GM12873 (cell line): ENCODE data around the gene HMOX1.

Experiments
- TF ChIP-seq, protein P1 (sequence below): IDR thresholded peaks from 2 replicates; pipeline ENCODE4 v1.5.1; 2012; ENCODE audit warnings: low read depth, mild to moderate bottlenecking, moderate library complexity, low read length, control low read depth; ENCODE audit not compliant: insufficient read depth; ENCODE audit errors: missing control alignments

Gene HMOX1

DNA sequence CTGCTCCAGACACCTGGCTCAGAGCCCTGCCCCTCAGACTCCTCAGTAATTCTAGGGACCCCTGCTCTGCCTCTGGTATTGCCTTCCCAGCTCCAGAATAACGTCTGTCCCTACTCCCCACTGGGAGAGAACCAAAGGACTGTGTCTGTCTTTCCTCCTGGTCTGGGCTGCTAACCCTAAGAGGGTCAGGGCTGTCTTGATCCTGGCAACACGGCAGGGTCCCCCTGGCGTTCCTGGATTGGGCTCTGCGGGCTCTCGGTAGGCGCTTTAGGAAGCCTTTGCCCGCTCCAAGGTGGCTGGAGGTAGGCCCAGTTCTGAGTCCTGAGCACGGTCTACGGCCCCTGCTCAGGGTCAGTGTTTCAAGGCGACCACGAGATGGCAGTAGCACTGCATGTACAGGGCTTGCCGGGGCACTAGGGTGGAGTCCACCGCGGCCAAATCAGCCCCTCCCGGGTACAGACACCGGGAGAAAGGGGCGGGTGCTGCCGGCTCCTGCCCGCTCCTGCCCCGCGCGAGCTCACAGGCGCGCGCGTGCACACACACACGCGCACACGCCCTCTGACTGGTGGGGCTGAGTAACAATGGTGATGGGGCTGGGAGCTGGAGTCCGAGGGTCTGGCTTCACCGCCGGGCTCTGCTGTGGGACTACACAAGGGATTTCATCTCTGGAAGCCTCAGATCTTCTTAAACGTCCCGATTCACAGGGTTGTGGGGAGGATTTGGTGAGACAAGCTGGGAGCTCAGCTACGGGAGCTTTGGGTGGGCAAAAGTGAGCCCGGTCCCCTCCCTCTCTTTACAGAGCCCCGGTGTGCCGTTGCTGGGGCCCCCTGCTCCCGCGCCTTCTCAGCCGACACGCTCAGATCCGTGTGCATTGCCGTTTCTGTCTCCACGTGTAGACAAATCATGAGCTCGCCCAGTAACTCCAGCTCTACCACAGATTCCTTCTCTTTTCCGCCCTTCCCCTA lies 30.1 kb upstream of the HMOX1 start:
- TF ChIP-seq, protein P1, sequence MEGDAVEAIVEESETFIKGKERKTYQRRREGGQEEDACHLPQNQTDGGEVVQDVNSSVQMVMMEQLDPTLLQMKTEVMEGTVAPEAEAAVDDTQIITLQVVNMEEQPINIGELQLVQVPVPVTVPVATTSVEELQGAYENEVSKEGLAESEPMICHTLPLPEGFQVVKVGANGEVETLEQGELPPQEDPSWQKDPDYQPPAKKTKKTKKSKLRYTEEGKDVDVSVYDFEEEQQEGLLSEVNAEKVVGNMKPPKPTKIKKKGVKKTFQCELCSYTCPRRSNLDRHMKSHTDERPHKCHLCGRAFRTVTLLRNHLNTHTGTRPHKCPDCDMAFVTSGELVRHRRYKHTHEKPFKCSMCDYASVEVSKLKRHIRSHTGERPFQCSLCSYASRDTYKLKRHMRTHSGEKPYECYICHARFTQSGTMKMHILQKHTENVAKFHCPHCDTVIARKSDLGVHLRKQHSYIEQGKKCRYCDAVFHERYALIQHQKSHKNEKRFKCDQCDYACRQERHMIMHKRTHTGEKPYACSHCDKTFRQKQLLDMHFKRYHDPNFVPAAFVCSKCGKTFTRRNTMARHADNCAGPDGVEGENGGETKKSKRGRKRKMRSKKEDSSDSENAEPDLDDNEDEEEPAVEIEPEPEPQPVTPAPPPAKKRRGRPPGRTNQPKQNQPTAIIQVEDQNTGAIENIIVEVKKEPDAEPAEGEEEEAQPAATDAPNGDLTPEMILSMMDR: peak; percentile 87

DNA sequence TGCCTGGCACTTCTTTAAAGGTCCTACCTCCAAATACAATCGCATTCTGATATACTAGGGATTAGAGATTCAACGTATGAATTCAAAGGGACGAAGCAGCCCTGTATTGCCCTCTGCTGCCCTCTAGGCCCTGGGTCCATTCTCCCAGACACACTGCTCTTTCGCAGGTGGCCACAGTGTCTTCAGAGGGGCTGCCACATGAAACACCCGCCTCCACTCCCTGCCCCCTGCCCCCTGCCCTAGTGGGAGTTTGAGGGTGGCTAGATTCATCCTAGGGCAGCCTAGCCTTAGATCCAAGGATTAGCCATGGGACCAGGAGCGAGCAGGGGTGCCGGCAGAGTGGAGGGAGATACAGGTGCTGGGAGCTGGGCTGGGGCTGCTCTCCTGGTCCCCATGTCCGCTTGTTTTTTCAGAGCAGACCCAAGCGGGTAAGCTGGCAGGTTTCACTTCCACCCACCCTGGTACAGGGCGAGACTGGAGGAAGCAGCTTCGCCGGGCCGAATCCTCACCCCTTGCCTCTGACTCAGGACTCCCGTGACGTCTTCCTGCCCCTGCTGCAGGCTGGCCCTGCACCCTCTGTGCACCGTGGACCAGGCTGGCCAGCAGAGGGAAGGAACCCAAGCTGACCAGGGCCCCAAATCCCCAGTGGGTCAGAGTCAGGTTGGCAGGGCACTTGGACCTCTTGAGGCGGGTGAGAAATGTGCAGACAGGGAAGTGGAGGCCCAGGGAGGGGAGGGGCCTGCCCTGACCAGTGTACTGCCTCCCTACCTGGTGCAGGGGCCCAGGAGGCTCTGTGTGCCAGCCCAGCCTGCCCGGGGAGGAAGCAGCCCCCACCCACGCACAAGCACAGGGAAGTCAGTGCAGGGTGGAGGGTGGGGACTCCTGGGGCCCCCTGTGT lies 28.4 kb upstream of the HMOX1 start:
- TF ChIP-seq, protein P1: peak; percentile 57

DNA sequence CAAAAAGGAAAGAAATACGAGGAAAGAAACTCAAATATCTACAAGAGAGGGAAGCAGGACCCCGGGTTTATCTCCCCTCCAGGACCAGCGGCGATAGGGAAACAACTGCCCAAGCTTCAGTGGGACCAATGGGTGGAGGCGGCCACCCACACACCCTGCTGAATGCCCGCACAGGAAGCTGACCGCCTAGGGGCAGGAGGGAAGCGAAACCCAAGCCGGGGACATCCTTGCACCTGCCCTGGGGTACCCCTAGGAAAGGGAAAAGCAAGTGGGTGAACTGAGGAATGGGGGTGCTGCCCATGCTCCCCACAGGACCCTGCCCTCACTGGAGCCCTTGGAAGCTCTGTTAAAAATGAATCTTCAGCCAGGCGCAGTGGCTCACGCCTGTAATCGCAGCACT lies 27.6 kb upstream of the HMOX1 start:
- TF ChIP-seq, protein P1: no peak

DNA sequence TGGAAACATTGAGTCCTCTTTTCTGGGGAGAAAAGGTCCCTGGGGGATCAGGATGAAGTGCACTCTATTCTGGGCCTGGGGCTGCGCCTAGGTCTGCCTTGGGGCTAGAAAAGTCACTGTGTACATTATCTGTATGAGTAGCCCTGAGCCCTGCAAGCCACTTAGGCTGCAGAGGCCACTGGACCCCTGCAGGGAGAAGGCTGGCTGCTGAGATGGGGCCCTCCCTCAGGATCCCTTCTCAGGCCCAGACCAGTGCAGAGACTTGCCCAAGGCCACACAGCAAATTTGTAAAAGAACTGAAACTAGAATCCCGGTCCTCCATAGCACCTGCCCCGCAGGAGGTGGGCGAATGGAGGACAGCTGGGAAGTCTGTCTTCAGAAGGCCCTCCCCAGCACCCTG lies 26.8 kb upstream of the HMOX1 start:
- TF ChIP-seq, protein P1: no peak

DNA sequence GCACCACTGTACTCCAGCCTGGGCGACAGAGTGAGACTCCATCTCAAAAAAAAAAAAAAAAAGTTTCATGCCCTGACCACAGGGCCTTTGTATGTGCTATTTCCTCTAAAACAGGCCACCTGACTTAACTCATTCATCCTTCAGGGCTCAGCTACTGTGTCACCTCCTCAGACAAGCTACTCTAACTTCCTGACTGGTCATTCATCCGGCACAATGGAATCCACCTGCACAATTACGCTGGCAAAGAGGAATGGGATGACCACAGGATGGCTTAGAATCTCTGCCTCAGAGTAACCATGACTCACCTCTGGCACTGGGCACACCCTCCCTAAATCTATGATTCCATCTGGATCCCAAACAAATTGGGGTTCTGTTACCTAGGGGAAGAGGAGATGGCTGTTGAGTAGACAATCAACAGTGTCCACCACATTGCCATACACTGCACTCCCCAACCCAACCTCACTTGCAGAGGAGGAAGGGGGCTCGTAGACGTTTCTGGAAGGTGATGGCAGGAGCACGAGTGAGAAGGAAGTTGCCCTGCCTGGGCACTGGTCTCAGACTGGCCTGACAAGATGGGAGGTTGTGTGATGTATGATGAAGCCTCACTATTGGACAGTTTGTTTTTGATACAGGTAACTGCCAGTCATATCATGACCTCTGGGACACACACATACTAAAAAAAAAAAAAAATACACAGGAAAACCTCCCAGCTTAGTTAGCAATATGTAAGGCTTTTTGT lies 22.8 kb upstream of the HMOX1 start:
- TF ChIP-seq, protein P1: no peak

DNA sequence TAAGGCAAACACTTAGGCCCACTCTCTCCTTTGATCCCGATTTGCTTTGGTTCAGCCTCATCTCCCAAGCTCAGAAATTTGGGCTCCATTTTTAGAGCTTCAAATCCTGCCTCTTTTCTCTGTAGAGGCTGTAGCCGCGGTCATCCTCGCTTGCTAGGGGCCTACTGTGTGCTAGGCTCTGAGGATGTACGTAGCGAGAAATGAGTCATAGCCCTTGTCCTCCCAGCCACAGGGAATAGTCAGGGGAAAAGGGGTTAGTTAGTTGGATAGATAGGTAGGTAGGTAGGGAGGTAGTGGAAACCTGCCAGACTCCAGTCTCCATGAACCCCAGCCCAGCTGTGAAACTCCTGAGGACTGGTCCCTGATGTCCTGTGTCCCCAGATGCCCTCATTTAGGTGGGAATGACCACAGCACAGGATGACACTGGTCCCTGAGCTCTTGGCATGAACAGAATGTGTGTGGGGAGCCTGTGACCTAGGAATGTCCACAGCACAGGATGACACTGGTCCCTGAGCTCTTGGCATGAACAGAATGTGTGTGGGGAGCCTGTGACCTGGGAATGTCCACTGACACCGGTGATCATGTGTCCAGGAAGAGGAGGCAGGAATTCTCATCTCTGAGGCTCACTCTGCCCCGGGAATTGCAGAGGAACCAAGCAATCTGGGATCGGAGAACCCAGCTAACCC lies 21.4 kb upstream of the HMOX1 start:
- TF ChIP-seq, protein P1: no peak
